HG03565 (cell line): ENCODE data around the gene DBP.
"Not testable (repeated sequence)": the region's sequence is repeated elsewhere in the genome, so short reads cannot be mapped to it uniquely, and the experiment has no call there.

Experiments used
- ATAC-seq: cut with Tn5 transposase; IDR thresholded peaks from one replicate; pipeline ENCODE4 v1.9.1; 2021; ENCODE audit warnings: mild to moderate bottlenecking, moderate library complexity; ENCODE audit not compliant: unreplicated experiment

DBP gene, protein sequence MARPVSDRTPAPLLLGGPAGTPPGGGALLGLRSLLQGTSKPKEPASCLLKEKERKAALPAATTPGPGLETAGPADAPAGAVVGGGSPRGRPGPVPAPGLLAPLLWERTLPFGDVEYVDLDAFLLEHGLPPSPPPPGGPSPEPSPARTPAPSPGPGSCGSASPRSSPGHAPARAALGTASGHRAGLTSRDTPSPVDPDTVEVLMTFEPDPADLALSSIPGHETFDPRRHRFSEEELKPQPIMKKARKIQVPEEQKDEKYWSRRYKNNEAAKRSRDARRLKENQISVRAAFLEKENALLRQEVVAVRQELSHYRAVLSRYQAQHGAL

DNA sequence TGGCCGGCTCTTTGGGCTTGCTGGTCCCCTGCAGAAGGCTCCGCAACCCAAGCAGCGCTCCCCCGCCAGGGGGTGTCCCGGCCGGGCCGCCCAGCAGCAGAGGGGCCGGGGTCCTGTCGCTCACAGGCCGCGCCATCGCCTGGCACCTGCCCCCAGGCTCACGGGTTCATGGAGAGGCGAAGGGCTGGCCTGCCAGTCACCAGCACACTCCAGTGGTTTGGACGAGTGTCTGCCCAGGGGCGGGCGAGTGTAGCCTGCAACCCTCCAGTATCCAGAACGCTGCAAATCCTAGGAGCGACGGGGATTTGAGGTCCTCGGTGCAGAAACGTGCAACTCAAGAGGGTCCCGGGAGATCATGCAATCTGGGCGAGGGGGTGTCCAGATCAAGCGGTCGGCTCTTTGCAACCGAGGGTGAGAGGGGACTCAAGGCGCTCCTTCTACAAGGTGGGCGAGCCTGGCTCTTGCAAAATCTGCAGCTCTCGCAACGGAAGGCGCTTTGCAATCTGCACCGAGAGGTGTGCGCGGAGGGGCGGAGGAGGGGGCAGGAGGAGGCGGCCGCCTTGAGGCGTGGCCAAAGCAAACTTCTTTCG lies at the start of gene DBP:
DBP (minus strand) TSS at position 521 of the 590 bp plus-strand sequence; CDS start at position 136, 385 bp downstream.
- no peak for ATAC-seq

GRCh38 chr19:48686637-48687036 lies 49.5 kb upstream of the DBP start:
- not testable (repeated sequence) for ATAC-seq

- ATAC-seq = no peak
Measured at GRCh38 chr19:48686088-48686487, 48.9 kb upstream of the DBP start.

GRCh38 chr19:48685583-48685982 lies 48.4 kb upstream of the DBP start:
- no peak for ATAC-seq

- ATAC-seq = no peak
Measured at GRCh38 chr19:48683349-48683748, 46.2 kb upstream of the DBP start.

DNA sequence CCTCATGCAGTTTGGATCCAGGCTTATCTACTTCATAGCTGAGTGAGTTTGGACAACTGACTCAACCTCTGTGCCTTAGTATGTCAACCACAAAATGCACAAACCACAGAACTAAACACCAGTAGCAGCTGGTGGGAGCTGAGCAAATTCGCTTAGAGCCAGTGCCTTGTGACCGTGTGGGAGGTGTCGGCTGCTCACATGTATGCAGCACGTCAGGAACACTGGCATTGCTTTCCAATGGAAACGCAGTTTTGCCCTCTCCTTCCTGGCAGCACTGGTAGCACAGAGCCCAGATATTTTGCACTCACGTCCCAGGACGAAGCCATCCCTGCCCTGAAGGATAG lies 43.9 kb upstream of the DBP start:
- no peak for ATAC-seq

- ATAC-seq = no peak
Measured at GRCh38 chr19:48680436-48681126, 43.4 kb upstream of the DBP start.

- not testable (repeated sequence) for ATAC-seq
Measured at GRCh38 chr19:48680006-48680405, 42.8 kb upstream of the DBP start.

GRCh38 chr19:48678201-48678600 lies 41.0 kb upstream of the DBP start:
- no peak for ATAC-seq

DNA sequence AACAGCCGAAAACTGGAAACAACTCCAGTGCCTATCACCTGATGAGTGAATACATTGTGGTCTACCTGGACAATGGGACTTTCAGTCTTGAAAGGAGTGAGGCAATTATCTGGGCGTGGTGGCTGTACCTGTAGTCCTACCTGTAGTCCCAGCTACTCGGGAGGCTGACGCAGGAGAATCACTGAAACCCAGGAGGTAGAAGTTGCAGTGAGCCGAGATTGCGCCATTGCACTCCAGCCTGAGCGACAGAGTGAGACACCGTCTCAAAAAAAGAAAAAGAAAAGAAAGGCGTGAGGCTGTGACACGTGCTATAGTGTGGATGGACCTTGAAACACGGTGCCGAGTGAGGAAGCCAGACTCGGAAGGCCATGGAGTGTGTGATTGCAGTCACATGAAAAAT lies 39.7 kb upstream of the DBP start:
- ATAC-seq = no peak

- ATAC-seq = no peak
Measured at GRCh38 chr19:48676487-48676886, 39.3 kb upstream of the DBP start.

- no peak for ATAC-seq
Measured at GRCh38 chr19:48674921-48675824, 38.0 kb upstream of the DBP start.

DNA sequence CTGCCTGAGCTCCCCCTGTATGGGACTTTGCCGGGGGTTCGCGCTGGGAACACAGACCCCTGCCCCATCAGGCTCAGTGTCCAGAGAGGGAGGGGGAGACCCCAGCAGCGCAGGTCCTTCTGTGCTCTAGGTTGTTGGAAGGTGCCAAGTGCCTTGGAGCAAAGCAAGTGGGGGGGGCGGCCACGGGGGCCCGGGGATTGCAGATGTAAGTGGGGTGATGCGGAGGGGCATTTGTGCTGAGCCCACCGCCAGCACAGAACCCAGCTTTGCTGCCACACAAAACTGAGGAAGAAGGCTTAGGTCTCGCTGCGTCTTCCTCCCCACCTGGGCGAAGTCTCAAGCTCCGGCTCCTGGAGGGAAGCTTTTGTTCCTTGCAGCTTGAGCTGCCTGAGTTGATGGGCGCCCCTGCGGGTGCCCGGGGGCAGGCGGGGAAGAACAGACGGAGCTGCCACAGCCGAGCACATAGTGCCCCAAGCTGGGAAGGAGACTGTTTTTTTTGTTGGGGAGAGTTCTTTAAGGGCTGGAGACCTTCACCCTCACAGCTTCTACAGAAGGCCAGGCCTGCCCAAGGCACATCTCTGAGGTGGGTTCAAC lies 37.1 kb upstream of the DBP start:
- ATAC-seq = no peak

DNA sequence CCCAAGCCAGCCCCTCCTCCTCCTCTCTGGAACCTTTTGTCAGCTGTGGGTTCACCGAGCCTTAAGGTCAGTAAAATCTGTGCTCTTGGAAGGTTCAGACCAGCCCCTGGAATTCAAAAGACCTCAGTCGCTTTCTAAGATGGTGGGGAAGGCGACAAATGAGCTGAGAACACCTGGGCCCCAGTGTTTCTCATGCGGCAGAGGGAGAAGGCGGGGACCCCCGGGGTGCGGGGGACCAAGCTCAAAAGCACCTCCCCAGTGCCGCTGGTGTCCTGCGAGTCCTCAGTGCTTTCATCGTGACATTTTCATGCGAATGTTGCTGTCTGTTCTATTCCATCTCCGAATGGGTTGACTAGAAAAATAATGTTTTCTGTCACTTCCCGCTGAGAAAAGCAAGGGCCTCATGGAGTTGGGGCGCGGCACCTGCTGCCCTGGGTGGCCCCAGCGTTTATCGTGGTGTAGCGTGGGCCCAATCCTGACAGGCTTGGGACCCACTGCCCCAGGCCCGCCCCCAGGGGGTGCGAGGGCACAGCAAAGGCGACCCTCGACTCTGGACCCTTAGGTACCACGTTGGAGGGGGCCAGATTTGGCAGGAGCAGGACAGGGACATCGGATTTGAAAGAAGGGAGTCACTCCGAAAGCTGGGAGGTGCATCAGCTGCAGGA lies 36.4 kb upstream of the DBP start:
- ATAC-seq = no peak

- ATAC-seq = no peak
Measured at GRCh38 chr19:48672994-48673393, 35.8 kb upstream of the DBP start, which contains the start of gene NTN5. Gene NTN5, minus strand, starts transcription at chr19:48673017. Its CDS starts 2,031 bp downstream, at chr19:48670986.

GRCh38 chr19:48671446-48671995 lies 34.3 kb upstream of the DBP start:
- no peak for ATAC-seq

- no peak for ATAC-seq
Measured at GRCh38 chr19:48670699-48671445, 33.7 kb upstream of the DBP start.

DNA sequence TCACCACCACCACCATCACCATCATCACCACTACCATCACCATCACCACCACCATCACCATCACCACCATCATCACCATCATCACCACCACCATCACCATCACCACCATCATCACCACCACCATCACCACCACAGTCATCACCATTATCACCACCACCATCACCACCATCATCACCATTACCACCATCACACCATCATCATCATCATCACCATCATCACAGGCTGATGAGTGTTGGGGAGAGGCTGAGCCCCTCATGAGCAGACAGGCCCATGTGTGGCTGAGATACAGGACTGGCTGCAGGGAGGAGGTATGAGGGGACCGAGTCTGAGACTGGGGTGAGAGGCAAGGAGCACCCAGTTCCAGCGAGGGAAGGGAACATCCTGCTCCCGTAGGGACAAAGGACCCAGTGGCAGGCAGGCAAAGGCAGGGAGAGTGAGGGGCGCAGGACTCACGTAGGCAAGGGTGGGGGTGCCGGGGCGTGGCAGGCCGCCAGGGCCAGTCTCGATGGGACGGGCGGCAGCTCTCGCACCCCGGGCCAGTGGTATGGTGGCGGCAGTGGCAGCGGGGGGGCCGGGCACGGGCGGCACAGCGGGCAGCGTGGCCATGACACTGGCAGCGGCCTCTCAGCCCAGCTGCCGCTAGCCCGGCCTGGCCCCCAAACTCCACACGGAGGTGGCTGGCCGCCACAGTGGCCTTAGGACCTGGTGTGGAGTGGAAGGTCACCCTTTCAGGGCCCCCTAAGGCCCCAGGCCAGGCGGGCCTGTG lies 32.9 kb upstream of the DBP start:
- no peak for ATAC-seq
